Esophagus squamous epithelium (tissue), 5 donors: ENCODE data around the gene COQ8A. TPM values are rescaled to one million over a fixed set of nuclear protein-coding genes. Genes with fewer than 3 reads are reported as not detected.
A peak's percentile ranks its signal among the peaks of the same experiment; 100 is the strongest.

Experiments
- DNase-seq: peaks from one replicate; lab custom pipeline; 2025; lab: John Stamatoyannopoulos, UW
- H3K27ac ChIP-seq, 4 donors: fragments of 200-600 bp; sonication (generic); one replicate each; pipeline ENCODE4 v1.5.1; 2016 to 2019; ENCODE audit warnings: mild to moderate bottlenecking in 1 of 4
- H3K27me3 ChIP-seq, 4 donors: fragments of 200-600 bp; sonication (generic); 1 replicate in 3 of 4; 2 replicates in 1 of 4; pipeline versions ENCODE4 v1.5.1 to v1.6.0; 2017 to 2021; ENCODE audit warnings: antibody characterized with exemption in 1 of 4
- H3K36me3 ChIP-seq, 3 donors: fragments of 200-600 bp; sonication (generic); one replicate each; pipeline ENCODE4 v1.5.1; 2016 to 2019
- H3K4me1 ChIP-seq, 3 donors: fragments of 200-600 bp; sonication (generic); one replicate each; pipeline ENCODE4 v1.5.1; 2017 to 2019
- H3K4me3 ChIP-seq, 4 donors: fragments of 200-600 bp; sonication (generic); 1 replicate in 3 of 4; 2 replicates in 1 of 4; pipeline ENCODE4 v1.5.1; 2016 to 2019; ENCODE audit warnings: mild to moderate bottlenecking in 2 of 4, moderate library complexity in 1 of 4
- H3K9me3 ChIP-seq, 3 donors: fragments of 200-600 bp; sonication (generic); one replicate each; pipeline ENCODE4 v1.5.1; 2016 to 2019
- CTCF ChIP-seq, 6 experiments: fragments of 450-650 bp in 4 of 6; fragments of 200-600 bp in 2 of 6; sonication (generic) in 2 of 6; IDR thresholded peaks; one replicate each; pipeline ENCODE4 v1.5.1; 2016 to 2019; ENCODE audit warnings: antibody characterized with exemption in 6 of 6, mild to moderate bottlenecking in 4 of 6, moderate library complexity in 4 of 6
- POLR2A ChIP-seq, 4 donors: fragments of 450-650 bp; IDR thresholded peaks; one replicate each; pipeline ENCODE4 v1.6.1; 2017; ENCODE audit warnings: antibody characterized with exemption in 4 of 4, mild to moderate bottlenecking in 4 of 4, moderate library complexity in 3 of 4
- WGBS, 2 donors: methylation state at CpG; one replicate each; pipeline ENCODE4 v1.1.5; 2018; 5-methylcytosine and 5-hydroxymethylcytosine counted together
- intact Hi-C: fragments of 100-400 bp; cut with DNase I; formaldehyde crosslinking; loops from one replicate; pipeline ENCODE4 v1.15.0; 2022
- total RNA-seq, 4 donors: library from RNA; depleted of rRNA; stranded (reverse); fragments of >200 nt; gene quantifications; one replicate each; pipeline ENCODE4 v1.1.0, GENCODE V29; 2016
- donor health status: DM: yes; HTN: yes; CAD: no.

Gene COQ8A
- total RNA-seq, 4 donors from 2014 or later: 9.3 to 37.8 (median 16.9) TPM

GRCh38 chr1:226943156-226943555 is 3.1 kb downstream of the COQ8A start:
- Histone ChIP-seq H3K4me1 (peaks cover 20 to 76% (median 36%) of the 10 kb centered on the region in 3 donors), H3K36me3 (no peaks in the 10 kb centered on the region), H3K4me3 (no peak overlapping the region), H3K27ac (peak overlapping the region in 1 of 4 donors; percentile 46), H3K27me3 (no peaks in the 10 kb centered on the region), H3K9me3 (peaks cover 0 to 4% (median 0%) of the 10 kb centered on the region in 3 donors)
- no peak for TF ChIP-seq POLR2A (IDR thresholded peaks at IDR 0.05)
- TF ChIP-seq CTCF (IDR thresholded peaks at IDR 0.05): no peak
- intact Hi-C loops: no loop called here
- DNase-seq: no peak
- WGBS, 2 donors: 51 to 55% methylated on average over 5 of the region's 5 CpGs

GRCh38 chr1:226943927-226944326 is 3.8 kb downstream of the COQ8A start:
- WGBS, 2 donors: 82 to 100% methylated on average over 1 to 2 of the region's 2 CpGs
- Histone ChIP-seq H3K27ac (no peak overlapping the region), H3K9me3 (peaks cover 0 to 4% (median 0%) of the 10 kb centered on the region in 3 donors), H3K4me1 (peaks cover 20 to 69% (median 29%) of the 10 kb centered on the region in 3 donors), H3K36me3 (no peaks in the 10 kb centered on the region), H3K27me3 (no peaks in the 10 kb centered on the region), H3K4me3 (no peak overlapping the region)
- TF ChIP-seq POLR2A (IDR thresholded peaks at IDR 0.05) (no peak), CTCF (IDR thresholded peaks at IDR 0.05) (no peak)
- DNase-seq: no peak
- intact Hi-C loops: no loop called here

GRCh38 chr1:226945106-226945857 is 5.2 kb downstream of the COQ8A start:
- Histone ChIP-seq H3K36me3 (no peaks in the 10 kb centered on the region), H3K4me1 (peaks cover 20 to 68% (median 29%) of the 10 kb centered on the region in 3 donors), H3K27me3 (no peaks in the 10 kb centered on the region), H3K9me3 (peaks cover 0 to 4% (median 0%) of the 10 kb centered on the region in 3 donors), H3K4me3 (no peak overlapping the region), H3K27ac (peak overlapping the region in 3 of 4 donors; percentile 23 to 46 (median 30))
- intact Hi-C loops: no loop called here
- TF ChIP-seq CTCF (IDR thresholded peaks at IDR 0.05): no peak
- no peak for TF ChIP-seq POLR2A (IDR thresholded peaks at IDR 0.05)
- 39 to 69% methylated on average over 11 to 17 of the region's 19 CpGs for WGBS, 2 donors
- no peak for DNase-seq

- TF ChIP-seq CTCF (IDR thresholded peaks at IDR 0.05): no peak
- TF ChIP-seq POLR2A (IDR thresholded peaks at IDR 0.05): no peak
- no peaks in the 10 kb centered on the region for H3K36me3 ChIP-seq
- peaks cover 19 to 63% (median 28%) of the 10 kb centered on the region in 3 donors for H3K4me1 ChIP-seq
- 43 to 74% methylated on average over 3 to 4 of the region's 8 CpGs for WGBS, 2 donors
- H3K27me3 ChIP-seq: no peaks in the 10 kb centered on the region
- no peak for DNase-seq
- H3K27ac ChIP-seq: peak overlapping the region in 2 of 4 donors; percentile 46 to 49
- H3K9me3 ChIP-seq: peaks cover 0 to 4% (median 0%) of the 10 kb centered on the region in 3 donors
- intact Hi-C loops: no loop called here
- no peak overlapping the region for H3K4me3 ChIP-seq
Observed at GRCh38 chr1:226945858-226946245, 5.8 kb downstream of the COQ8A start.

GRCh38 chr1:226946285-226946684 is 6.2 kb downstream of the COQ8A start:
- Histone ChIP-seq H3K4me1 (peaks cover 14 to 59% (median 24%) of the 10 kb centered on the region in 3 donors), H3K36me3 (no peaks in the 10 kb centered on the region), H3K4me3 (no peak overlapping the region), H3K27me3 (no peaks in the 10 kb centered on the region), H3K27ac (peak overlapping the region in 2 of 4 donors; percentile 46 to 49), H3K9me3 (peaks cover 0 to 4% (median 0%) of the 10 kb centered on the region in 3 donors)
- TF ChIP-seq CTCF (IDR thresholded peaks at IDR 0.05): no peak
- TF ChIP-seq POLR2A (IDR thresholded peaks at IDR 0.05): no peak
- WGBS, 2 donors: 80 to 81% methylated on average over 8 to 9 of the region's 9 CpGs
- intact Hi-C loops: no loop called here
- no peak for DNase-seq
